ENCODE data around the gene ATE1.

- TF ChIP-seq POLR2A (IDR thresholded peaks at IDR 0.05) (no peak), CTCF (IDR thresholded peaks at IDR 0.05) (no peak)
These were observed 41.6 kb downstream of the ATE1 start for GRCh38 chr10:121886181-121886580.

Measured in heart left ventricle (tissue), 13 donors.